T-helper 22 cell (primary cell): ENCODE results near the gene CXorf65.

Source experiments
- DNase-seq: peaks from one replicate; pipeline ENCODE4 v3.0.0-alpha.2; 2020; ENCODE audit warnings: low read depth

CXorf65 gene

DNA sequence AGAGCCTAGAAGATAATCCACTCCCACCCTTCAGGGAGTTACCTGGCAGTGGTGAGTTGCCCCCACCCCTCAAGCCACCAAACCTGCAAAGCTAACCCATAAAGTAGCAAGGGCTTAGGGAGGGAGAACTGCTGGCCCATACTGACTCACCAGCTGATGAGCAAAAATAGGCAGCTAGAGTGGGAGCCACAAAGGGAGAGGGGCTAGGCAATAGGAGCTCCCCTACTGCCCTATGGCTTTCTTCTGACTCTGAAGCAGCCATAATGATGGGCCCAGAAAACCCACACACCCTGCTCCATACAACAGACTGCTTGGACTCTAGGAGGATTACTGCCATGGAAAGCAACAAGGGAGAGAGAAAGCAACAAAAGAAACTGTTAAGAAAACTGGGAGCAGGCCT lies 46.4 kb downstream of the CXorf65 start:
- DNase-seq: no peak

DNA sequence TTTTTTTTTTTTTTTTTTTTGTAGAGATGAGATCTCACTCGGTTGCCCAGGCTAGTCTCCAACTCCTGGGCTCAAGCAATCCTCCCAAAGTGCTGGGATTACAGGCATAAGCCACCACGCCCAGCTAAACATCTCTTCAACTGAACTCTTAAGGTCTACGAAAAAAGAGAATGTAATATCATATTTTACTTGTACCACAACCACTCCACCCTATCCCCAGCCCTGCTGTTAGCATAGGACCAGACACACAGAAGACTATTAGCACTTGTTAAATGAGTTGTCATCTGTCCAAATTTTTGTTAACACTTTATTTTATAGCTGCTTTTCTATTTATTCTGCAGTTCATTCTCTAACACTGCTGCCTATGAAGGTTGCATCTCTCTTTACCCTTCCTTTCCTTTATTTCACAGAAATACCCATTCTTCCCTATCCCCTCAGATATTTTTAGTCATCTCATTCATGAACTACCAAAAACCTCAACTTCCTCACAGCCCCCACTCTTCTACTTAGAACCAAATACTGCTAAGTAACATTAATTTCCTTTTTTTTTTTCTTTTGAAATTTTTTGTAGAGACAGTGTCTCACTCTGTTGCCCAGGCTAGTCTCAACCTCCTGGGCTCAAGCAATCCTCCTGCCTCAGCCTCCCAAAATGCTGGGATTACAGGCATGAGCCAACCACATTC lies 48.6 kb downstream of the CXorf65 start:
- no peak for DNase-seq

DNA sequence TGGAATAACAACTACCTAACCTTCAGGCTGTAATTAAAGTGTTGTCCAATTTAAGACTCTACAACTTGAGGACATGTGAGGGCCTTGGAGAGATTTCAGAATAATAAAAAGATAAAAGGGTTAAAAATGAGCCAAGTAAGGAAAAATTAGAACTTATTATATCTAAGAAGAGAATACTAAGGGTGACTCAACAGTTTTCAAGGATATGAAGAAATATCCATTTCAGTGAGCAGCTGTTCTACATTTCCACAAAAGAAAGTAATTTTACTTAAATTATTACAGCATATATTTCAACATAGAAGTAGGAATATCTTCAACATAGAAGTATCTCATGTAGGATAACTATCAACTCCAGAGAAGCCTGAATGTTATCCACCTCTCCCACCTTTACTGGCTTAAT lies 49.7 kb downstream of the CXorf65 start:
- no peak for DNase-seq
